Activated CD4-positive, alpha-beta T cell treated with anti-CD3 and anti-CD28 coated beads, Interleukin-2, Interleukin-4, amounts not matched to agents 100 ng/mL and 50 ng/mL, durations not matched to agents 16 hours and 8 hours (primary cell): ENCODE measurements around the gene NRN1.
"Not testable (repeated sequence)": the region's sequence is repeated elsewhere in the genome, so short reads cannot be mapped to it uniquely, and the experiment has no call there.

Experiments used
- DNase-seq: peaks from one replicate; pipeline ENCODE4 v3.0.0-alpha.2; 2020; ENCODE audit warnings: low spot score

Gene NRN1

DNA sequence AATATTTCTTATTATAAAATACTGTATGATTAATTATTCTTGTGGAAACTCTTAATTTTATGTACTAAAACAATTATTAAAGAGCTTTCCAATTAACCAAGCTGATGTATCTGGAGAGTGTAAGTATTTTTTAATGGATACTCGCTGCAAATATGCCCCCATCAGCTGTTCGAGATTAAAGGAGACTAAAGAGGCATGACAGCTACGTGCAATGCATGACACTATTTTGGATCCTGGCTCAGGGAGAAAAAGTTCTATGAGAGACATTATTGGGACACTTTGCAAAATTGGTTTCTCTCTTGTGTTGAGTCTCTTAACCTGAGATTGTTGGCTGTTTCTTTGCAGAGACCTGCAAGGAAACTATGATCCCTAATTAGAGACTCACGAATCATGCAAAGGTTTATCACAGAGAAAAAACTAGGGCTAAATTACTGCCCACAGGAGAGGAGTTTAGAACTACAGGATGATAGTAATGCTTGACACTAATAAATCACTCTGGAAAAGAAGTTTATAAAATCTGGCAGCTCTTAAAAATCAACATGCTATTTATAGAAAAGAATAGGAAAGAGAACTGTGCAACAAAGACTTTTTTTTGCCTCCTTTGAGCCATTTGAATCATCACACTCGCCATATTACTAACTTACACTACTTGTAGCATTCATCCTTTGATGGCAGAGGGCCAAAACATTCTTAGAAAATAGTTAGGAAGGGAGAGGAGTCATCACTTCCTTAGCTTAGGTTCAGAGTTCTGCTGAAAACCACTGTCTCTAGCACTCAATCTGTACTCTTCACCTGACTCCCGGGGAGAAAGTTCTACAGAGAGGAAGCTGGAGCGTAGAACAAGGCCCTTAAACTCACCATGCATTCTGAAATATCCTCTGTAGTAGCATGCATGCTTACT, 25.3 kb downstream of the NRN1 start:
- peak; percentile 54 for DNase-seq

DNA sequence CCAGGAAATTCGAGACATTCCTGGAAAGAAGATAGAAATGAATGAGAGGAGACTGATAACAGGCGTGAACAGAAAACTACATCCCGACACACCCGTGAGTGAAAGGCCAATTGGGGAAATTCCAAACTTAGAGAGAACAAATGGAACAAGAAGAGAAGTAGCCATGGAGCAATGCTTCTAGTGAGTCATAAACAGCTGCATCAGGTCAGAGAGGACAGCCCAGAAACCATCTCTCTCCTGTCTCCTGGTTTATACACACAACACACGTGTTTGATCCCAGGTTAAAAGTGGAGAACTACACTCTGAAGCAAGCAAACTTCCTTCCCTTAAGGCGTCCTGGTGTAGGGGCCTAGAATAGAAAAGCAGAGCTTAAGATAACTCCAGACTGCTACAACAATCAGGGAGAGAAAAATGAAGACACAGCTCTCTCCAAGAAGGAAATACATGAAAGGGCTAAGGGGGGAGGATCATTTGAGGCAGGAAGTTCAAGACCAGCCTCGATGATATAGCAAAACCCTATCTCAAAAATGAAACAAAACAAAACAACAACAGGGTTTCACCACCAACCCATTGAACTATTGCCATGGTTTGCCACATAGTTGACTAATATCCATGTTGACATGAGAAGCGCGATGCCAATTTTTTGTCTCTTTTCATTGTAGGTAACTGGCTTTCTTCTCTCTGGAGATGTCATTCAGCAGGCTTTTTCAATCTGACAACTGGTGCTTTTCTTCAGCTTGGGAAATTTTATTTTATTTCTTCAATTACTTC, 26.9 kb downstream of the NRN1 start:
- DNase-seq = no peak

DNA sequence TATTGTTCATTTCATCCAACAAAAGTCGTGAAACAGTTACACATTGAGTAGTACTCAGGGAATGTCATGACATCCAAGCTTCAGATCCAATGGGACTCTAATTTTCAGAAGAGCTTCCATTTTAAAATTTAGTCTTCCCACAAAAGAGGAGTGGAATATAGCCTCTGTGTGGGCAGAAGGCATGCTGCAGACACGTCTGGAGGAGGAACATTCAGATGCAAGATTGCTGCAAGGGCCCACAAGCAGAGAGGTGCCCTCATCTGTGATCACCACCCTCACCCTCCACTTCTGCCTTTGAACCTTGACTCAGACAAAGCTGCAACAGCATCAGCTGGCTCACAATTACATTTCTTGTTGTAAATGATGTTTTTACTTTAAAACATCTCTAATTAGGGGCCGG, 29.9 kb downstream of the NRN1 start:
- no peak for DNase-seq

DNA sequence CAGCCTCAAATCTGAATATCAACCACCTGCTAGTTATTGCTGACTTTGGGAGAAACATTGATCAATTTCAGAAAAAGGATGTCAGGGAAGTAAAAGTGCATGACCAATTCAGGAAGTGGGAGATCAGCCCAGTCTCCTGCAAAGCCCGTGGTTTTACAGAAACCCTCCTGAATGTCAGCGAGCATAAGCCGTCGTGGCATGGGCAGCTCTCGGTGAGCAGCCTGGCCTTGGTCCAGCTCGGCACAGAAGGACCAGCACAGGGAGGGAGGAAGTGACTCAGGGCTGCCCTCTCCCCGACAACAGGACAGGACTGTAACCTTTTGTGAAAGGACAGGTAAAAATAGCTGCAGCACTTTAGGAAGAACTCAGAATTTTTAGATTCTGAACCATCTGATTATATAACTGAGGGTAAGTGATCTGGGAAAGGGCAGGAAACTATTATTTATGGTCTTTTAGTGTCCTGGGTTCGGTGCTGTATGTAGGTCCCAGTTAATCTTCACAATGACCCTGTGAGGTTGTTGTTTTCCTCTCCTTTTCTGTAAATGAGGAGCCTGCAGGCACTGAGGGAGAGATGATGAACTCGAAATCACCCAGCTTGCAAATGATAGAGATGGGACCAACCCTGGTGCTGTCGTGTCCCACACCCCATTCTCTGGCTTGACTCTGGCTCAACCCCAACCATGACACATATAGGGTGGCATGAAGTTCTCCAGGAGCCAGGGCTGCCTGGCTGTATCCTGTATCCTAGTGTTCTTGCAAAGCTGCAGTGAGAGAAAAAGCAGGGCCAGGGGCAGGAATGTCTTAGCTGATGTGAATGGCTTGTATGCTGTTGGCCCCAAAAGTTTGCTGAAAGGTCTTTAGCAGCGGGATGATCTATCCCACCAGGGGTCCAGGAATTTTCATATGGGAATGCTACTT, 37.6 kb downstream of the NRN1 start:
- DNase-seq = no peak

DNA sequence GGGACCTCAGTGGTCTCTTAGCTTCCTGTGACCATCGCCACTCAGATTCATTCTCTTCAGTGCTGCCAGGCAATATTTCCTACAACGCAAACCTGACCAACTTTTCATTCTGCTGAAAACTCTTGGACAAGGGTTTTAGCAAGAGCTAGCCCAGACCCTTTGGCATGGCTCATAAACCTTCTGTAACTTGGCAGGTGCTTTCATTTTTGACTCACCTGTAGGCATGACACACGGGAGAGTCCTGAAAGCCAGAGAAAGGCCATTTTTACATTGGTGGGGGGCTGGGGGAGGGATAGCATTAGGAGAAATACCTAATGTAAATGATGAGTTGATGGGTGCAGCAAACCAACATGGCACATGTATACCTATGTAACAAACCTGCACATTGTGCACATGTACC, 38.7 kb downstream of the NRN1 start:
- not testable (repeated sequence) for DNase-seq

DNA sequence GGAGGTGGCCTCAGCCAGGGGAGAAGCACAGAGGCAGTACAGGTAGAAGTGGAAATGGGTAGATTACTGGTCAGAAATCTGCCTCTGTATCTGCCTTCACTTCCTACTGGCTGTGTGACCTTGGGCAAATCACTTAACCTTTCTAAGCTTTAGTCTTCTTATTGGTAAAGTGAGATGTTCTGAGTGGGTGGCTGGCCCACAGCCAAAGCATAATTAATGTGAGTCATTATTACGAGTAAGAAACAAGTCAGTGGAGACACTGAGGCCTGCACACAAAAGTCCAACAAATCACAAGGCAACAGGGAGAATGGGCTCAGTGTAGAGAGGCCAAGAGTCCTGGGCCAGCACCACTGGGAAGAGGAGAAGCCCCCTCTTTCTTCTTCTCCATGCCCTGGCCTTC, 39.1 kb downstream of the NRN1 start:
- no peak for DNase-seq

DNA sequence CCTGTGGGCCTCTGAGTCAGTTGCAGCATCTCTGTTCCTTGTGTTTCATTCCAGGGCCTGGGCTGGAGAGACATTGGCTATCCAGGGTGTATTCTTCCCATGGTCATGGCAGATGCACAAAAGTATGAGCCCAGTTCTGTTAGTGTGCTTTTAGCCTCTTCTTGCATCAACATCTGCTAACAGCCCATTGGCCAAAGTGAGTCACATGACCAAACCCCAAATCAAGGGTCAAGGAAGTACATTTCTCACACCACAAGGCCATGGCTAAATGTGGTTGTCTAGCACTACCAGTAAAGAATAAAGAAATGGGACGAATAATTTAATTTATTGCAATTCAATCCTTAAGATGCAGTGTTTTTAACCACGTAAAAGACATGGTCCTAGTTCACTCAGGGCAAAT, 43.9 kb downstream of the NRN1 start:
- no peak for DNase-seq

DNA sequence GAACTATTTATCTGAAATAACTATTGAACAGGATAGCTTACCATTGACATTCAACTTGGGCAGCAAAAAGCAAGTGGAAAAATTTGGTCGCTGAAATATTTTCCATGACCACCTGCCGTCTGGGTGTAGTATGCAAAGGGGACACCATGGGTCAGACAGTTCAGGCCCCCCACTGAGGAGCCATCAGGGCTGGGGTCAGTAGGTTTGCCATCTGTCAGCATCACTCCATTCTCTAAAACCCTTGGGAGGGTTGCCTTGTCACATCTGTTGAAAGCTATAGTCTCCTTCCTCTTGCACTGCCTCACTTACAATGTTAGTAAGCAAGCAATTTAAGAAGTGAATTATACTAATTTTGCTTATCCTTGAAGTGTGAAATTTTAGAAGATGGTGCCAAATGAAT, 44.9 kb downstream of the NRN1 start:
- no peak for DNase-seq

DNA sequence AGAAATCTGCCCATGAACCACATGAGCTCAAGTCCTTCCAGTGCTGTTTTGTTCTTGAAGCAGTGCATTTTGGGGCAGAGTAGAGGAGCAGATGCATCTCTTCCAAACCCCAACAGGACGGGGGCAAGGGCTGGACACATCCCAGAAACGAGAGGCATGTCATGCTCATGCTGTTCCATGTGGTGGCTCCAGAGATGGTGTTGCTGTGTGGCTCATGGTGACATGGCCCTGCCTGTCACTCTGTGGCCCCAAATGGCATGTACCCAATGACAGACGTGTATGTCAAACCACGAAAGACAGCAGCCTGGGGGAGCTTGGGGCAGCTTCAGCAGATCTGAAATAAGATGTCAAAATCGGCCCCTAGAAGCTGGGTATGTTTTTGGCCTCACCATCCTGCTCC, 46.3 kb downstream of the NRN1 start:
- no peak for DNase-seq

DNA sequence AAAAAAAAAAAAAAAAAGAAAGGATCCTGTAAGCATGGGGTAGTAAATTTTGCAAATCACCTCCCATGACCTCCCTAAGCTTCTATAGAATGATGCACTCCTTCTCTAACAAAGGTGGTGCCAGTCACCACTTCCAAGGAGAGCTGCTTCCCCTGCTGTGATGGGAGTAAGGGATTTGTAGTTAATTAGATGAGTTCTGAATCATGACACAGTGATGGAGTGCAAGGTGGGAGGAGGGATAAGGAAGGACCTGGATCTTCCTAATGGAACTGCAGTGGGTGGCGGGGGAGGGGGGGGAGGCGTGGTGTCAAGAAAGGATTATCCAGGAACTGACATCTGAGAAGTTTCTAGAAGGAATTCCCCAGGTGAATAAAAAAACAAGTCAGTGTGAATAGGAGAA, 47.8 kb downstream of the NRN1 start:
- DNase-seq = no peak

DNA sequence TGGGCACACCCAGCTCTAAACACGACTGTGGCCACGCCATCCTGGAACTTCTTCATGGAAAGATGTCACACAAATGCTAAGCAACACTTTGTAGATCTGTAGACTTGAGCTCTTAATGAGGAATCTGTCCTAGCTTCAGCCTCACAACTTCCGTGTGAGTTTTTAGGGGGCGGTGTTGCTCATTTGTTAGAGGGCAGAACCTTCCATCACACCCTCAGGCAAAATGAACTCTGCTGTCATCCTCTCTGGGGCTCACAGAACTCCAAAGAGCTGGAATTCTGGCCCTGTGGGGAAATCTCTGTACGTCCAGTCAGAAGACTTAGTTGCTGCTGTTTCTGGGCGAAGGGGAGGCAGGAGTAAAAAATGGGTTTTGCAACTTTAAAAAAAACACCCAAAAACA, 49.8 kb downstream of the NRN1 start:
- DNase-seq = no peak

DNA sequence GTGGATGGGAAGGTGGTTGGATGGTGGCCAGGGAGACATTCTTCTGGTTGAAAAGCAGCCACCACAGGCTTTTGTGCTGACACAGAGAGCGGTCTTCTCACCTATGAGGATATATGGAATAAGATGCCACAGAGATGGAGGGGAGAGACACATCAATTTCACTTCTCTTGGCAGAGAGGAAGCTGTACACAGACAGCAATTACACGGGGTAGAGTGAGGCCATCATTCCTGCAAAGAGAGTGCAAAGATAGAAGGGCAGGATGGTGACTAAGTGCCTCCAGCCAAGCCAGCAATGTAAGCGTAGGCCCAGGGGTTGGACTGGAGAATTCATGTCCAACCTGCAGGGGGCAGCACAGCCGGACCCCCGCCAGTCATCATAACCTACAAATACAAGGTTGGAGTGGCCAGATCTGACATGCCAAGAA, 56.4 kb downstream of the NRN1 start:
- DNase-seq = peak; percentile 9
